Inferior parietal cortex (tissue), 1 donor: ENCODE measurements around the gene RBM6.
"Not testable (repeated sequence)": the region's sequence is repeated elsewhere in the genome, so short reads cannot be mapped to it uniquely, and the experiment has no call there.

Experiments
- DNase-seq: peaks from one replicate; pipeline ENCODE4 v3.0.0-alpha.2; 2016; ENCODE audit errors: extremely low spot score

The RBM6 gene

GRCh38 chr3:49976942-49977341 is 37.0 kb downstream of the RBM6 start:
- DNase-seq: no peak

GRCh38 chr3:49984394-49984793 is 44.4 kb downstream of the RBM6 start:
- DNase-seq: no peak

GRCh38 chr3:49992326-49992725 is 52.4 kb downstream of the RBM6 start:
- no peak for DNase-seq

- no peak for DNase-seq
Measured at GRCh38 chr3:49994476-49994875, 54.5 kb downstream of the RBM6 start.

- no peak for DNase-seq
Measured at GRCh38 chr3:49996016-49996415, 56.1 kb downstream of the RBM6 start.

- no peak for DNase-seq
Measured at GRCh38 chr3:49997862-49998261, 57.9 kb downstream of the RBM6 start.

- no peak for DNase-seq
Measured at GRCh38 chr3:49998326-49998725, 58.4 kb downstream of the RBM6 start.

GRCh38 chr3:50001511-50001910 is 61.6 kb downstream of the RBM6 start:
- DNase-seq: no peak

GRCh38 chr3:50003216-50003615 is 63.3 kb downstream of the RBM6 start:
- DNase-seq: no peak

- DNase-seq: no peak
Measured at GRCh38 chr3:50003824-50004223, 63.9 kb downstream of the RBM6 start.

GRCh38 chr3:50008931-50009330 is 69.0 kb downstream of the RBM6 start:
- no peak for DNase-seq

GRCh38 chr3:50010959-50011358 is 71.0 kb downstream of the RBM6 start:
- no peak for DNase-seq

- no peak for DNase-seq
Measured at GRCh38 chr3:50015918-50016317, 76.0 kb downstream of the RBM6 start.

GRCh38 chr3:50028346-50028745 is 88.4 kb downstream of the RBM6 start:
- DNase-seq: no peak

- not testable (repeated sequence) for DNase-seq
Measured at GRCh38 chr3:50031201-50031600, 91.3 kb downstream of the RBM6 start.

GRCh38 chr3:50044976-50045375 is 105.0 kb downstream of the RBM6 start:
- no peak for DNase-seq

GRCh38 chr3:50047426-50047825 is 107.5 kb downstream of the RBM6 start:
- DNase-seq: no peak

- DNase-seq: no peak
Measured at GRCh38 chr3:50050361-50050760, 110.4 kb downstream of the RBM6 start.

- no peak for DNase-seq
Measured at GRCh38 chr3:50057756-50058155, 117.8 kb downstream of the RBM6 start.

GRCh38 chr3:50068134-50068533 is 128.2 kb downstream of the RBM6 start:
- DNase-seq: no peak

- DNase-seq: no peak
Measured at GRCh38 chr3:50078091-50078490, 138.1 kb downstream of the RBM6 start.

- DNase-seq: no peak
Measured at GRCh38 chr3:50078622-50079021, 138.7 kb downstream of the RBM6 start.

- DNase-seq: not testable (repeated sequence)
Measured at GRCh38 chr3:50084951-50085350, 145.0 kb downstream of the RBM6 start.

GRCh38 chr3:50088725-50089608 is 149.0 kb downstream of the RBM6 start, which contains the start of gene RBM5:
Gene RBM5 (plus strand): TSS chr3:50088919. CDS start chr3:50090435, 1,516 bp downstream.
- peak; percentile 93 for DNase-seq
